GM21825 (cell line): Measurements from ENCODE around the gene DCUN1D2.

Experiments
- ATAC-seq: cut with Tn5 transposase; IDR thresholded peaks from one replicate; pipeline ENCODE4 v1.9.1; 2021; ENCODE audit warnings: mild to moderate bottlenecking, moderate library complexity; ENCODE audit not compliant: unreplicated experiment

The DCUN1D2 gene

DNA sequence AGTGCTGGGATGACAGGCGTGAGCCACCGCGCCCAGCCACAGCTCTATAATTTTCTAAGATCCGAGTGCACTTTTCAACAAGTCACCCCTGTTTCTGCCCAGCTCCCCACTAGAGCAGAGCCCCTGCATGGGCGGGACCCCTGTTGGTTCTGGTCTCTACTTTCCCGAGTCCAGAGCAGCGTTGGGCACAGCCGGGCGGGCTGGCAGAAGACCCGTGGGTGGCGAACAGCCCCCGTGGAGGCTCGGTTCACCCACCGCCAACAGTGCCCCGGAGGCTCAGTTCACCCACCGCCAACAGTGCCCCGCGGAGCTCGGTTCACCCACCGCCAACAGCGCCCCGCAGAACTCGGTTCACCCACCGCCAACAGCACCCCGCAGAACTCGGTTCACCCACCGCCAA, 78.1 kb downstream of the DCUN1D2 start:
- ATAC-seq, result no peak

DNA sequence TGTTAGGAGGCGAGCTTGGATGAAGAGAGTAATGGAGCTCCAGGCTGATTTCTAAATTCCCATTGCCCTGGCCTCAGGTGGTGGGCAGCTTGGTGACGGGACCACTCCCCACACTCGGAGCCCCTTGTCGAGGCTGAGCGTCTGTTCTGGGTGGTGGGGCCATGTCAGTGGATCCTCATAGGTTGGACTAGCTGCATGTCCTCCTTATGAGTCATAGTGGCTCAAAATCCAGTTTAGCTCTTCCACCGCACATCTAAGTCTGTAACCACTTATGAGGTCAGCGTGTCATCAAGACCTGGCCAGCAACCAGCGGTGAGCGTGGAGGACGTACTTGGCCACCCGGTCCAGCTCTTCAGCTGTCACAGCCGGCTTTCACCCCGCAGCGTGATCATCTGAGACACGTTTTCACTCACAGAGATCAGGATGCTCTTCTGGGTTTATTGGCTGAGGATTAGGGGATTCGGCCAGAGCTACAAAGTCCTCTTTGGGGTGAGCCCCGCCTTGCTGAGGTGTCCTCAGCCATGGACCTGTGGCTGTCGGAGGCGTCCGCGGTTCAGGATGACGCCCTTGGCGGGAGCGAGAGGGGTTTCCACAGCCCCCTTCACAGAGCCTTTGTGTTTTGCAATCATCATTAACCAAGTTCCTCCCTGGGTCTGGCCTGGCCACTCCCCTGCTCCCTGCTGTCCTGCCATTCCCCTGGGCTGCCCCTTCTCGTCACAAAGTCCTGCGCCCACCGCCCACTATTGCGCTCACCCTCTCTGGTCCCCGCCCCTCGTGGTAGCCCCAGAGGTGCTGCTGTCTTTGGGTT, 79.1 kb downstream of the DCUN1D2 start:
- no peak for ATAC-seq

DNA sequence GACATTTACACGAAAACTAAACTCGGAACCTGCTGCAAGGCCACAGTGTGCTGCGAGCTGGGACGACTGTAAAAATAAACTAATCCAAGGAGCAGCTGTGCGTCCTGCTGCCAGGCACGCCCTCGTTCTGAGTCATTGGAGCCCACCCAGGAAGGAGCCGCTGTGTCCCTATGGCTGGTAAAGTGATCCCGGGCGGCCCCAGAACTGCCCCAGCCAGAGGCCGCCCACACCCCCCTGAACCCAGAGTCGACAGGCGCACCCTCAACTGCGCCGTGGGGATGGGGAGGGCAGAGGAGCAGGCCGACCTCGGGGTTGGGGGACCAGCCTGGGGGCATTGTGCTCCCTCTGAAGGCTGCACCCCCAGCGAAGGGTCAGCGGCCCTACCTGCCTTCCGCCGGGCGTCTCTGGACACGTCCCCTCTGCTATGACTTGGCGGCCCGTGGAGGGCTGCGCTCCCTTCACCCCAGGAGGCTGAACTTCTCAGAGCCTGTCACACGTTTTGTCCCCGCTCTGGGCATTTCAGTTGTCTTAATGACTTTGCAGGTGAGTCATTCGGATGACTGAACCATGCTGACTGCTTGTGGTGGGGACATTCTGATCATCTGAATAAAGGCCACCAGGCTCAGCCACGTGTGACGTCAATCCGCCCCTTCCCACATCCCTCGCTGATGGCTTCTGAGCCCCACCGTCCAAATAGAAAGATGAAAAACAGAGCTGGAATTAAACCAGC, 79.9 kb downstream of the DCUN1D2 start:
- ATAC-seq, result no peak

DNA sequence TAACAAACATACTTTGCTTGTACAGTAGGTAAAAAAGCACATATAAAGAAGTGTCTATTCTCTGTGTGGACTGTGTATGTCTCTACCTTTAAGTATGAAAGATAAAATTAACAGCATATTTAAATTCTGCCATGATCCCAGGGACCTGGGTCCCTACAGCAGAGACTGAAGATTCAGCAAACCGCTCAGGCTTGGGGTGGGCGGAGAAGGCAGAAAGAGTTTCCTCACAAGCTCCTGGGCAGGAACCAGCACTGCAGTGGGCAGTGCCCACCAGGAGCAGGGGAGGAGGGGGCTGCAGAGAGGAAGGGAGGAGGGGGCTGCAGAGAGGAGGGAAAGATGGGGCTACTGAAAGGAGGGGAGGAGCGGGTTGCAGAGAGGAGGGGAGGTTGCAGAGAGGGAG, 81.9 kb downstream of the DCUN1D2 start:
- ATAC-seq, result no peak

DNA sequence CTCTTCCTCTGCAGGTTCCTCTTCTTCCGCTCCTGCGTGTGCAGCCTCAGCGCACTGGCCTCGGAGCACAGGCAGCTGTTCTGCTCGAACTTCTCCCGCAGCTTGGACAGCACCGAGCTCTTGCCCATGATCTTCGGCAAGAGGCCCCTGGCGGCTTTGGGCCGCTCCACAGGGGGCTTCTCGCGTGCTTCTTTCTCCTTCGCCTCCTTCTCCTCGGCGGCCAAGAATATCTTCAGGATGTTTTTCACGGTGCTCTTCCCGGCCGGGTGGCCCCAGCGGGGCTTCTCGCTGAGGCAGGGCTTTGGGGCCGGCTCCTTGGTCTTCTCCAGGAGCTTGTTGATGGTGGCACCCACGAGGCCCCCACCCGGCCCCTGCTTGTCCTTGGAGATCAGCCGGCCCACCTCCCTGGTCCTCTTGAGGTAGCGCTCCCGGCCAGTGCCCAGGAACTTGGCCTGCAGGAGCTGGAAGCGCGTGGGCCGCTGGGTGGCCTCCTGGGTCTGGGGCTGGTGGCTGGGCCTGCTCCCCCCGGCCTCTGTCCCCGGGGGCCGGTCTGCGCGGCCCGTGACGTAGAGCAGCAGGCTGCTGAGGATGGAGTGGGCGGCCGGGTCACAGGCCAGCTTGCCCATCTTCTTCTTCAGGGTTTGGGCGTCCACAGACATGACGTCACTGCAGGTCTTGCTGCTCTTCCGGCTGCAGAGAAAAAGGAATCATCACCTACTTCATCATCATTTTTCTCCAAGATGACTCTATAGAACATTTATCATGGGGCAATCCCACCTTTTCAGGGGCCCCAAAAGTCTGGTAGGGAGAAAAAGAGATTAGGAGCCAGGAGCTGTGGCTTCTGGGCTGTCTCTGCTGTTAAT, 82.7 kb downstream of the DCUN1D2 start:
- no peak for ATAC-seq

DNA sequence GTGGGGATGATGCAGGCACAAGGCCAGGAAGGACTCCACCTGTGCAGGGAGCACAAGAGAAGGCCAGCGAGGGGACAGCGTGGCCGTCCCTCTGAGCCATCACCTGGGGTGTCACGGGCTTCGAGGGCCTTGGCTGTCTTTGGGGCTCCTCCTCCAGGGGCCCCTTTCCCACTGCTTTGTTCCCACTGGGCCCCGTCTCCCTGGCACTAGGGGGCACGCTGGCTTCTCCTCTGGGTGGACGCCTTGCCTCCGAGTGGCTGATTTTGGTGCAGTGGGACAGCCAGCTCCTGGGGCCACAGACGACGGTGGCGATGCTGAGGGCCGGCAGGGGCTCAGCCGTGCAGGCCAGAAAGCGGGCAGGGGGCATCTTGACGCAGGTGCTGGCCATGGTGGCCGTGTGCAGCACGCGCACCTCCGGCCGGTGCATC, 83.4 kb downstream of the DCUN1D2 start:
- ATAC-seq, result no peak

DNA sequence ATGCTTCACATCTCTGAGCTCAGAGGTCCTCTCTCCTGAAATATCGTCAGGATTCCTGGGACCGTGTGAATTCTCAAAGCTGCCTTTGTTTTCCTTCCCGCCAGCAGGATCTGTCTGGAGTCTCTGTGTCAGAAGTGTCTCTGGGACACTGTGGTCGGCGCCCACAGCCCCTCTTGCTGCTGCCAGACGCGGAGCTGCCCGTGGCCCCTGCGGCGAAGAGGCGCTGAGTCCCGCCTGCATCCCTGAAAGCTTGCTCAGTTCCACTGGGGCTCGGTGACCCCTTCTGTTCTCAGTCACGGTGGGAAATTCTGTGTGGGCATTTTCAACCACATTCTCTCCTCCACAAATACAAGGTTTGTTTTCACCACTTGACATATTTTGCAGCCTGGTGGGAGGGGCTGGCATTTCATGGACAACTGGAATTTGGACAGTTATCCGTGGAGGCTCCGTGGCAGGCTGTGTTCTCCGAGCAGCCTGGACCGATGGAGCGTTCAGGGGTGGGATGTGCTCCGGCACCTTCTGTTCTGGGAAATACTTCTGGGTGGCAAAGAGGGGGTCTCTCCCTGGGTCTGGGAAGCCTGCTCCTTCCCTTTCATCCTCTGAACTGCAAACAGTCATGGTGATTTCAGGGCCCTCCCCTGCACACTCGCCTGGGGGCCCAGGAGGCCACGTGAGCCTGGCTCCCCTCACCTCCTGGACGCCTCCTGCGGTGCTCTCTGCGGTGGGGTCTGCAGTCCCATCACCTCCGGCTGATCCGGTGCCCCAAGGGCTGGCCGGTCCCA, 84.0 kb downstream of the DCUN1D2 start:
- no peak for ATAC-seq
